Stimulated activated naive CD4-positive, alpha-beta T cell (primary cell): ENCODE results near the gene HERPUD1.
"Not testable (repeated sequence)": the region's sequence is repeated elsewhere in the genome, so short reads cannot be mapped to it uniquely, and the experiment has no call there.

ENCODE experiments used
- DNase-seq, 6 experiments: peaks; one replicate each; lab custom pipeline; 2025; lab: John Stamatoyannopoulos, UW

HERPUD1 gene

GRCh38 chr16:56980792-56981724, 49.1 kb downstream of the HERPUD1 start:
- no peak for DNase-seq

GRCh38 chr16:56981729-56982271, 49.9 kb downstream of the HERPUD1 start:
- no peak for DNase-seq

GRCh38 chr16:56982695-56983094, 50.8 kb downstream of the HERPUD1 start:
- DNase-seq: no peak

- no peak for DNase-seq
These were observed 51.3 kb downstream of the HERPUD1 start for GRCh38 chr16:56983211-56983751.

- no peak for DNase-seq
These were observed 52.7 kb downstream of the HERPUD1 start for GRCh38 chr16:56984639-56985038.

- DNase-seq: no peak
These were observed 53.5 kb downstream of the HERPUD1 start for GRCh38 chr16:56985288-56985961.

- DNase-seq: no peak
These were observed 54.0 kb downstream of the HERPUD1 start for GRCh38 chr16:56985962-56986360.

GRCh38 chr16:56986361-56986760, 54.4 kb downstream of the HERPUD1 start:
- no peak for DNase-seq

GRCh38 chr16:56986908-56987307, 55.0 kb downstream of the HERPUD1 start:
- not testable (repeated sequence) for DNase-seq

- DNase-seq: no peak
These were observed 55.8 kb downstream of the HERPUD1 start for GRCh38 chr16:56987692-56988091.

GRCh38 chr16:56988161-56988947, 56.4 kb downstream of the HERPUD1 start:
- DNase-seq: no peak

GRCh38 chr16:56988948-56989945, 57.3 kb downstream of the HERPUD1 start, which contains the start of gene NLRC5:
NLRC5 (plus strand) TSS chr16:56989557; CDS start chr16:57020713, 31,156 bp downstream.
- DNase-seq: peak; percentile 81 to 90 (median 87)

- DNase-seq: no peak
These were observed 58.0 kb downstream of the HERPUD1 start for GRCh38 chr16:56989988-56990387.

- peak in 1 of 6 experiments; percentile 20 for DNase-seq
These were observed 58.7 kb downstream of the HERPUD1 start for GRCh38 chr16:56990407-56991286.

GRCh38 chr16:56992431-56992830, 60.5 kb downstream of the HERPUD1 start:
- not testable (repeated sequence) for DNase-seq

- no peak for DNase-seq
These were observed 61.3 kb downstream of the HERPUD1 start for GRCh38 chr16:56993204-56993603.

- no peak for DNase-seq
These were observed 62.4 kb downstream of the HERPUD1 start for GRCh38 chr16:56994311-56994710.
